ENCODE measurements around the gene B3GALT5.
"Not testable (repeated sequence)": the region's sequence is repeated elsewhere in the genome, so short reads cannot be mapped to it uniquely, and the experiment has no call there.

B3GALT5 gene

GRCh38 chr21:39675993-39676661, 63.4 kb downstream of the B3GALT5 start:
- Histone ChIP-seq H3K4me3 (ENCODE audit: low read depth, low read length) (no peak overlapping the region), H3K9ac (ENCODE audit: low read length) (no peak overlapping the region), H3K27me3 (ENCODE audit: control insufficient read depth, insufficient read depth, low read length) (no peaks in the 10 kb centered on the region), H3K36me3 (ENCODE audit: control insufficient read depth, insufficient read depth, low read length) (no peaks in the 10 kb centered on the region), H3K9me3 (ENCODE audit: control insufficient read depth, insufficient read depth, low read depth, low read length) (peaks cover 4% of the 10 kb centered on the region; the same call in 1 of the 2 replicates), H3K27ac (ENCODE audit: low read depth, low read length) (no peak overlapping the region), H3K4me1 (ENCODE audit: control insufficient read depth, insufficient read depth, low read length) (peaks cover 8% of the 10 kb centered on the region; the same call in 1 of the 2 replicates)

- H3K4me1 ChIP-seq (ENCODE audit: control insufficient read depth, insufficient read depth, low read length): peaks cover 8% of the 10 kb centered on the region; the same call in 1 of the 2 replicates
- no peak overlapping the region for H3K27ac ChIP-seq (ENCODE audit: low read depth, low read length)
- no peaks in the 10 kb centered on the region; the same call in 1 of the 2 replicates for H3K36me3 ChIP-seq (ENCODE audit: control insufficient read depth, insufficient read depth, low read length)
- H3K9ac ChIP-seq (ENCODE audit: low read length): no peak overlapping the region
- H3K27me3 ChIP-seq (ENCODE audit: control insufficient read depth, insufficient read depth, low read length): no peaks in the 10 kb centered on the region
- H3K4me3 ChIP-seq (ENCODE audit: low read depth, low read length): no peak overlapping the region
- H3K9me3 ChIP-seq (ENCODE audit: control insufficient read depth, insufficient read depth, low read depth, low read length): peaks cover 31% of the 10 kb centered on the region
Measured at GRCh38 chr21:39680216-39680615, 67.5 kb downstream of the B3GALT5 start.

GRCh38 chr21:39681257-39681656, 68.5 kb downstream of the B3GALT5 start:
- no peak overlapping the region for H3K4me3 ChIP-seq (ENCODE audit: low read depth, low read length)

GRCh38 chr21:39681845-39682244, 69.1 kb downstream of the B3GALT5 start:
- H3K9ac ChIP-seq (ENCODE audit: low read length): no peak overlapping the region
- no peak overlapping the region for H3K27ac ChIP-seq (ENCODE audit: low read depth, low read length)
- no peak overlapping the region for H3K4me3 ChIP-seq (ENCODE audit: low read depth, low read length)
- H3K4me1 ChIP-seq (ENCODE audit: control insufficient read depth, insufficient read depth, low read length): no peaks in the 10 kb centered on the region; the same call in 1 of the 2 replicates
- H3K36me3 ChIP-seq (ENCODE audit: control insufficient read depth, insufficient read depth, low read length): no peaks in the 10 kb centered on the region; the same call in 1 of the 2 replicates
- H3K9me3 ChIP-seq (ENCODE audit: control insufficient read depth, insufficient read depth, low read depth, low read length): peaks cover 31% of the 10 kb centered on the region
- H3K27me3 ChIP-seq (ENCODE audit: control insufficient read depth, insufficient read depth, low read length): no peaks in the 10 kb centered on the region

More at GRCh38 chr21:39681257-39681656, 68.5 kb downstream of the B3GALT5 start:
- no peaks in the 10 kb centered on the region for H3K4me1 ChIP-seq (ENCODE audit: control insufficient read depth, insufficient read depth, low read length)
- H3K9me3 ChIP-seq (ENCODE audit: control insufficient read depth, insufficient read depth, low read depth, low read length): peaks cover 31% of the 10 kb centered on the region
- H3K27ac ChIP-seq (ENCODE audit: low read depth, low read length): no peak overlapping the region
- H3K27me3 ChIP-seq (ENCODE audit: control insufficient read depth, insufficient read depth, low read length): no peaks in the 10 kb centered on the region
- no peaks in the 10 kb centered on the region; the same call in 1 of the 2 replicates for H3K36me3 ChIP-seq (ENCODE audit: control insufficient read depth, insufficient read depth, low read length)
- H3K9ac ChIP-seq (ENCODE audit: low read length): no peak overlapping the region

- Histone ChIP-seq H3K27ac (ENCODE audit: low read depth, low read length) (no peak overlapping the region), H3K9ac (ENCODE audit: low read length) (no peak overlapping the region), H3K4me3 (ENCODE audit: low read depth, low read length) (no peak overlapping the region), H3K4me1 (ENCODE audit: control insufficient read depth, insufficient read depth, low read length) (no peaks in the 10 kb centered on the region; the same call in 1 of the 2 replicates), H3K36me3 (ENCODE audit: control insufficient read depth, insufficient read depth, low read length) (no peaks in the 10 kb centered on the region; the same call in 1 of the 2 replicates), H3K9me3 (ENCODE audit: control insufficient read depth, insufficient read depth, low read depth, low read length) (peaks cover 27% of the 10 kb centered on the region), H3K27me3 (ENCODE audit: control insufficient read depth, insufficient read depth, low read length) (no peaks in the 10 kb centered on the region)
Measured at GRCh38 chr21:39685236-39685635, 72.5 kb downstream of the B3GALT5 start.

- Histone ChIP-seq H3K9ac (ENCODE audit: low read length) (no peak overlapping the region), H3K4me1 (ENCODE audit: control insufficient read depth, insufficient read depth, low read length) (no peaks in the 10 kb centered on the region; the same call in 1 of the 2 replicates), H3K36me3 (ENCODE audit: control insufficient read depth, insufficient read depth, low read length) (no peaks in the 10 kb centered on the region; the same call in 1 of the 2 replicates), H3K27ac (ENCODE audit: low read depth, low read length) (no peak overlapping the region), H3K27me3 (ENCODE audit: control insufficient read depth, insufficient read depth, low read length) (no peaks in the 10 kb centered on the region), H3K9me3 (ENCODE audit: control insufficient read depth, insufficient read depth, low read depth, low read length) (peaks cover 27% of the 10 kb centered on the region), H3K4me3 (ENCODE audit: low read depth, low read length) (no peak overlapping the region)
Measured at GRCh38 chr21:39685991-39686390, 73.3 kb downstream of the B3GALT5 start.

GRCh38 chr21:39686646-39687468, 74.1 kb downstream of the B3GALT5 start:
- H3K4me3 ChIP-seq (ENCODE audit: low read depth, low read length): no peak overlapping the region
- no peaks in the 10 kb centered on the region; the same call in 1 of the 2 replicates for H3K4me1 ChIP-seq (ENCODE audit: control insufficient read depth, insufficient read depth, low read length)
- no peak overlapping the region for H3K9ac ChIP-seq (ENCODE audit: low read length)
- H3K9me3 ChIP-seq (ENCODE audit: control insufficient read depth, insufficient read depth, low read depth, low read length): peaks cover 25% of the 10 kb centered on the region
- H3K27me3 ChIP-seq (ENCODE audit: control insufficient read depth, insufficient read depth, low read length): no peaks in the 10 kb centered on the region
- no peak overlapping the region for H3K27ac ChIP-seq (ENCODE audit: low read depth, low read length)
- no peaks in the 10 kb centered on the region; the same call in 1 of the 2 replicates for H3K36me3 ChIP-seq (ENCODE audit: control insufficient read depth, insufficient read depth, low read length)

GRCh38 chr21:39688010-39688409, 75.3 kb downstream of the B3GALT5 start:
- Histone ChIP-seq H3K27me3 (ENCODE audit: control insufficient read depth, insufficient read depth, low read length) (no peaks in the 10 kb centered on the region), H3K9ac (ENCODE audit: low read length) (no peak overlapping the region), H3K9me3 (ENCODE audit: control insufficient read depth, insufficient read depth, low read depth, low read length) (peaks cover 15% of the 10 kb centered on the region), H3K27ac (ENCODE audit: low read depth, low read length) (no peak overlapping the region), H3K4me1 (ENCODE audit: control insufficient read depth, insufficient read depth, low read length) (no peaks in the 10 kb centered on the region; the same call in 1 of the 2 replicates), H3K4me3 (ENCODE audit: low read depth, low read length) (no peak overlapping the region), H3K36me3 (ENCODE audit: control insufficient read depth, insufficient read depth, low read length) (no peaks in the 10 kb centered on the region; the same call in 1 of the 2 replicates)

- not testable (repeated sequence) for H3K4me3 ChIP-seq (ENCODE audit: low read depth, low read length); H3K27ac ChIP-seq (ENCODE audit: low read depth, low read length); H3K27me3 ChIP-seq (ENCODE audit: control insufficient read depth, insufficient read depth, low read length); H3K9ac ChIP-seq (ENCODE audit: low read length); H3K9me3 ChIP-seq (ENCODE audit: control insufficient read depth, insufficient read depth, low read depth, low read length); H3K4me1 ChIP-seq (ENCODE audit: control insufficient read depth, insufficient read depth, low read length); H3K36me3 ChIP-seq (ENCODE audit: control insufficient read depth, insufficient read depth, low read length)
Measured at GRCh38 chr21:39689860-39690259, 77.1 kb downstream of the B3GALT5 start.

GRCh38 chr21:39690454-39690853, 77.7 kb downstream of the B3GALT5 start:
- Histone ChIP-seq H3K36me3 (ENCODE audit: control insufficient read depth, insufficient read depth, low read length) (no peaks in the 10 kb centered on the region), H3K9ac (ENCODE audit: low read length) (no peak overlapping the region), H3K27me3 (ENCODE audit: control insufficient read depth, insufficient read depth, low read length) (no peaks in the 10 kb centered on the region), H3K4me3 (ENCODE audit: low read depth, low read length) (no peak overlapping the region), H3K4me1 (ENCODE audit: control insufficient read depth, insufficient read depth, low read length) (no peaks in the 10 kb centered on the region; the same call in 1 of the 2 replicates), H3K9me3 (ENCODE audit: control insufficient read depth, insufficient read depth, low read depth, low read length) (no peaks in the 10 kb centered on the region), H3K27ac (ENCODE audit: low read depth, low read length) (no peak overlapping the region)

GRCh38 chr21:39694750-39695149, 82.0 kb downstream of the B3GALT5 start:
- no peak overlapping the region for H3K27ac ChIP-seq (ENCODE audit: low read depth, low read length)

More at GRCh38 chr21:39694750-39695149, 82.0 kb downstream of the B3GALT5 start:
- H3K9me3 ChIP-seq (ENCODE audit: control insufficient read depth, insufficient read depth, low read depth, low read length): no peaks in the 10 kb centered on the region
- no peaks in the 10 kb centered on the region for H3K4me1 ChIP-seq (ENCODE audit: control insufficient read depth, insufficient read depth, low read length)
- H3K36me3 ChIP-seq (ENCODE audit: control insufficient read depth, insufficient read depth, low read length): no peaks in the 10 kb centered on the region
- H3K9ac ChIP-seq (ENCODE audit: low read length): no peak overlapping the region
- no peak overlapping the region for H3K4me3 ChIP-seq (ENCODE audit: low read depth, low read length)
- no peaks in the 10 kb centered on the region for H3K27me3 ChIP-seq (ENCODE audit: control insufficient read depth, insufficient read depth, low read length)
